ENCODE data around the gene MINPP1.

MINPP1 gene

DNA sequence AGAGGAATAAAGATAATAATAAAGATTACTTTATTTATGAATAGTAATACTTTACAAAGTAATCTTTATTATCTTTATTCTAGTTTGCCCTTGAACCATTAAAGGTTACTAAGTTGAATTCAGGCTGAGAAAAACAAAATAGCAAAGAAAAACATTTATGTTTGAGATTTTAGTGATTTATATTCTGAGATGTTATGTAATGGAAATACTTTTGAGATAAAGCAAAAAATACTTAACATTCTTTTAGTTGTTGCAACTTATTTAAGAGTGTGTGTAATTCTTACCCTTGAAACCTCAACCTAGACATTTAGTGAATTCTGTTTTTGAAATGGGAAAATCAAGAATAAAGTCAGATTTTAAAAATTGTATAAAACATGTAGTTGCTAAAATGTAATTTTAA is 40.0 kb downstream of the MINPP1 start:
- Histone ChIP-seq H3K4me1 (ENCODE audit: insufficient read depth, low read length, severe bottlenecking) (no peaks in the 10 kb centered on the region), H3K36me3 (ENCODE audit: insufficient read depth, low read length) (peaks cover 5% of the 10 kb centered on the region; the same call in 1 of the 2 replicates), H2AFZ (ENCODE audit: low read length) (no peak overlapping the region), H3K27me3 (ENCODE audit: insufficient read depth, low read length) (no peaks in the 10 kb centered on the region), H3K79me2 (ENCODE audit: insufficient read depth, low read length) (no peaks in the 10 kb centered on the region), H3K4me3 (ENCODE audit: low read depth, low read length, poor library complexity, severe bottlenecking) (no peak overlapping the region), H3F3A (ENCODE audit: insufficient read depth, low read length) (no peaks in the 10 kb centered on the region), H3K9ac (ENCODE audit: low read length) (no peak overlapping the region), H3K9me2 (ENCODE audit: low read depth, low read length) (no peaks in the 10 kb centered on the region), H4K20me1 (ENCODE audit: insufficient read depth, low read length) (no peaks in the 10 kb centered on the region), H3K9me3 (ENCODE audit: low read length) (no peaks in the 10 kb centered on the region), H3K4me2 (ENCODE audit: low read length) (no peak overlapping the region), H3K27ac (ENCODE audit: low read depth, low read length, poor library complexity, severe bottlenecking) (no peak overlapping the region)
- TF ChIP-seq EZH2 (IDR thresholded peaks at IDR 0.05; ENCODE audit: borderline replicate concordance, low read length): no peak
- TF ChIP-seq, protein P1, sequence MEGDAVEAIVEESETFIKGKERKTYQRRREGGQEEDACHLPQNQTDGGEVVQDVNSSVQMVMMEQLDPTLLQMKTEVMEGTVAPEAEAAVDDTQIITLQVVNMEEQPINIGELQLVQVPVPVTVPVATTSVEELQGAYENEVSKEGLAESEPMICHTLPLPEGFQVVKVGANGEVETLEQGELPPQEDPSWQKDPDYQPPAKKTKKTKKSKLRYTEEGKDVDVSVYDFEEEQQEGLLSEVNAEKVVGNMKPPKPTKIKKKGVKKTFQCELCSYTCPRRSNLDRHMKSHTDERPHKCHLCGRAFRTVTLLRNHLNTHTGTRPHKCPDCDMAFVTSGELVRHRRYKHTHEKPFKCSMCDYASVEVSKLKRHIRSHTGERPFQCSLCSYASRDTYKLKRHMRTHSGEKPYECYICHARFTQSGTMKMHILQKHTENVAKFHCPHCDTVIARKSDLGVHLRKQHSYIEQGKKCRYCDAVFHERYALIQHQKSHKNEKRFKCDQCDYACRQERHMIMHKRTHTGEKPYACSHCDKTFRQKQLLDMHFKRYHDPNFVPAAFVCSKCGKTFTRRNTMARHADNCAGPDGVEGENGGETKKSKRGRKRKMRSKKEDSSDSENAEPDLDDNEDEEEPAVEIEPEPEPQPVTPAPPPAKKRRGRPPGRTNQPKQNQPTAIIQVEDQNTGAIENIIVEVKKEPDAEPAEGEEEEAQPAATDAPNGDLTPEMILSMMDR (IDR thresholded peaks at IDR 0.05; ENCODE audit: low read length): no peak

DNA sequence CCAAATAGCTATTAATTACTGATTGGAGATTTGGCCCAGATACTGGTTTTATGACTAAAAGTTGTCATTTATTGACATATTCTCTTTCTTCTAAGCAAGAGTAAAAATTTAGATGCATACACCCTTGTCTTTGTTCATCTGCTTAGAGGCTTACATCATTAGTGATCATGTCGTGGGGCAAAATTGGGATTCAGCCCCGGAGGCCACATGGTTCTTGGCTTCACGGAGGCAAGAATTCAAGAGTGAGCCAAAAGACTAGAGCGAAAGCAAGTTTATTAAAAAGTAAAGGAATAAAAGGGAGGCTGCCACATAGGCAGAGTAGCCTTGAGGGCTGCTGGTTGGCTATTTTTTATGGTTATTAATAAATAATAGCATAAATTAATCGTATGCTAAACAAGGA is 41.1 kb downstream of the MINPP1 start:
- Histone ChIP-seq H3K4me1 (ENCODE audit: insufficient read depth, low read length, severe bottlenecking) (no peaks in the 10 kb centered on the region), H3K4me3 (ENCODE audit: low read depth, low read length, poor library complexity, severe bottlenecking) (no peak overlapping the region), H3K9me2 (ENCODE audit: low read depth, low read length) (no peaks in the 10 kb centered on the region), H3K9ac (ENCODE audit: low read length) (no peak overlapping the region), H3K27ac (ENCODE audit: low read depth, low read length, poor library complexity, severe bottlenecking) (no peak overlapping the region), H4K20me1 (ENCODE audit: insufficient read depth, low read length) (no peaks in the 10 kb centered on the region), H3K79me2 (ENCODE audit: insufficient read depth, low read length) (no peaks in the 10 kb centered on the region), H3K9me3 (ENCODE audit: low read length) (no peaks in the 10 kb centered on the region), H3K36me3 (ENCODE audit: insufficient read depth, low read length) (peaks cover 5% of the 10 kb centered on the region; the same call in 1 of the 2 replicates), H3K27me3 (ENCODE audit: insufficient read depth, low read length) (no peaks in the 10 kb centered on the region), H3F3A (ENCODE audit: insufficient read depth, low read length) (no peaks in the 10 kb centered on the region), H2AFZ (ENCODE audit: low read length) (no peak overlapping the region), H3K4me2 (ENCODE audit: low read length) (no peak overlapping the region)
- no peak for TF ChIP-seq EZH2 (IDR thresholded peaks at IDR 0.05; ENCODE audit: borderline replicate concordance, low read length)

DNA sequence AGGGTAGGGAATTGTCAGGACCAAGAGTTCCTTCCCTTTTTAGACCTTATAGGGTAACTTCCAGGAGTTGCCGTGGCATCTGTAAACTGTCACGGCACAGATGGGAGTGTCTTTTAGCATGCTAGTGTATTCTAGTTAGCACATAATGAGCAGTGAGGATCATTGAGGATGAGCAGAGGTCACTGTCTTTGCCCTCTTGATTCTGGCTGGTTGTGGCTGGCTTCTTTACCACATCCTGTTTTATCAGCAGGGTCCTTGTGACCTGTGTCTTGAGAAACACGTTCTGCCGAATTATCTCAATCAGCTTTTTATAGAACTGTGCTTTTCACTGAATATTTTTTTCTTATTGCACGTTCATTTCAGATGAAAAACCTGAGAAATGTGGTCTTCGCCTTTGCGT is 41.5 kb downstream of the MINPP1 start:
- Histone ChIP-seq H3K4me2 (ENCODE audit: low read length) (no peak overlapping the region), H3K36me3 (ENCODE audit: insufficient read depth, low read length) (peaks cover 5% of the 10 kb centered on the region; the same call in 1 of the 2 replicates)

More for the DNA sequence above, 41.5 kb downstream of the MINPP1 start:
- TF ChIP-seq, protein P1 (IDR thresholded peaks at IDR 0.05; ENCODE audit: low read length): no peak
- TF ChIP-seq EZH2 (IDR thresholded peaks at IDR 0.05; ENCODE audit: borderline replicate concordance, low read length): no peak
- Histone ChIP-seq H3F3A (ENCODE audit: insufficient read depth, low read length) (no peaks in the 10 kb centered on the region), H3K9me2 (ENCODE audit: low read depth, low read length) (no peaks in the 10 kb centered on the region), H3K79me2 (ENCODE audit: insufficient read depth, low read length) (no peaks in the 10 kb centered on the region), H4K20me1 (ENCODE audit: insufficient read depth, low read length) (no peaks in the 10 kb centered on the region), H3K9ac (ENCODE audit: low read length) (no peak overlapping the region), H2AFZ (ENCODE audit: low read length) (no peak overlapping the region), H3K9me3 (ENCODE audit: low read length) (no peaks in the 10 kb centered on the region), H3K27me3 (ENCODE audit: insufficient read depth, low read length) (no peaks in the 10 kb centered on the region), H3K4me1 (ENCODE audit: insufficient read depth, low read length, severe bottlenecking) (no peaks in the 10 kb centered on the region), H3K27ac (ENCODE audit: low read depth, low read length, poor library complexity, severe bottlenecking) (no peak overlapping the region), H3K4me3 (ENCODE audit: low read depth, low read length, poor library complexity, severe bottlenecking) (no peak overlapping the region)
